Measurements from ENCODE around the gene TMEM240.

DNA sequence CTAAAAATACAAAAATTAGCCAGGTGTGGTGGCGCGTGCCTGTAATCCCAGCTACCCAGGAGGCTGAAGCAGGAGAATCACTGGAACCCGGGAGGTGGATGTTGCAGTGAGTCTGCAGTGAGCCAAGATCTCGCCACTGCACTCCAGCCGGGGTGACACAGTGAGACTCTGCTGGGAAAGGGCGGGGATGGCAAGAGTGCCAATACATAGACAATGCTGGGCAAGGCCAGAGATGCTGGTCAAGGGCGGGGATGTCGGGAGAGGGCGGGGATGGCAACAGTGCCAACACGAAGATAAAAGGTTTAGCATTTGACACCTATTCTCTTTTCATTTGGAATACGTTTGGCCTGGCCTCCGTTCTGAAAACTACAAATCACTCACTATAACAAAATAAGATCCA, 23.3 kb upstream of the TMEM240 start:
- TF ChIP-seq CTCF (IDR thresholded peaks at IDR 0.05) (no peak), POLR2A (IDR thresholded peaks at IDR 0.05) (no peak)

All from Peyer's patch (tissue), 4 donors.